ENCODE data around the gene HDAC4. TPM values are rescaled to one million over a fixed set of nuclear protein-coding genes. Genes with fewer than 3 reads are reported as not detected.
A peak's percentile ranks its signal among the peaks of the same experiment; 100 is the strongest.

The HDAC4 gene
- polyA plus RNA-seq, 6 donors from 2014 or later: 1.5 to 6.8 (median 2.8) TPM; not detected in 1

DNA sequence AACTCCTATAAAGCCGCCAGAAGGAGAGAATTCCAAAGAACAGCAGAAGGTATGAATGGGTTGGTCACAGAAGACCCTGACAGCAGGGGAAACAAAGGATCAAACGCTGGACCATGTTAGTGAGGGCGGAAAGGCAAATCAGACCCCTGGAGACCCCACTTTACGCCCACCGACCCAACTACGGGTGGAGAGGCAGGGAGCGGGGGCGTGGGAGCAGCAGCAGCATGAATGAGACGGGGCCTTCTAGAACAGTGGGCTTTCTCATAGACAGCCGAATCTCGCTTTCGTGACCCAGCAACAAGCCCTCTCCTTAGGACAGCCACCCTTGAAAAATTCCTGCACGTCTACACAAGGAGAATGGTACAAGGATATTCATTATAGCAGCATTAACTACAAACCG is 191.0 kb downstream of the HDAC4 start:
- ATAC-seq (ENCODE audit: low read depth in 2 of 2) (no peak), DNase-seq (no peak)
- Mint-ChIP-seq H3K4me3 (no peak overlapping the region), H3K27ac (no peak overlapping the region), H3K27me3 (no peaks in the 10 kb centered on the region), H3K9me3 (no peaks in the 10 kb centered on the region), H3K36me3 (peaks cover 0 to 5% of the 10 kb centered on the region in 2 donors), H3K4me1 (peaks cover 17 to 27% (median 27%) of the 10 kb centered on the region in 3 donors)

DNA sequence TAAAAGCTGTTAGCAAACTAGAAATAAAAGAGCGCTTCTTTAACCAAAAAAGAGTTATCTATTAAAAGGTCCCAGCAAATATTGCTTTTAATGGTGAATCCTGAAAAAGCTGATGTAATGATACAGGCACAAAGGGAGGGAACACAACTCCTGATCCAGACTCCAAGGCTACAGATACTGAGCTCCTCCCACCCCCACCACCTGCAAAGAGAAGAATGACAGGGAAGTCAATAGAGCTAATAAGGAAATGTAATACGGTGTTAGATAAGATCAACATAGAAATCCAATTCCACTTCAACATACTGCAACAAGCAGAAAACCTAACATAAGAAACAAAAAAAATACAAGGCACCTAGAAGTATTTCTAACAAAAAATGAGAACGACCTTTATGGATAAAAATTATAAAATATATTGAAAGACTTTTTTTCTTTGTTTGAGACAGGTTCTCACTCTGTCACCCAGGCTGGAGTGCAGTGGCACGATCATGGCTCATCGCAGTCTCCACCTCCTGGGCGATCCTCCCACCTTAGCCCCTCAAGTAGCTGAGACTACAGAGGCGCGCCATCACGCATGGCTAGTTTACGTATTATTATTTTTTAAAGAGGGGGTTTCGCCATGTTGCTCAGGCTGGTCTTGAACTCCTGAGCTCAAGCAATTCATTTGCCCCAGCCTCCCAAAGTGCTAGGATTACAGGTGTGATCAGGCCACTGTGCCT is 192.2 kb downstream of the HDAC4 start:
- Mint-ChIP-seq H3K4me1 (peaks cover 17 to 24% (median 20%) of the 10 kb centered on the region in 3 donors), H3K4me3 (no peak overlapping the region), H3K27me3 (no peaks in the 10 kb centered on the region), H3K9me3 (no peaks in the 10 kb centered on the region), H3K36me3 (no peaks in the 10 kb centered on the region), H3K27ac (no peak overlapping the region)
- DNase-seq: no peak
- no peak for ATAC-seq (ENCODE audit: low read depth in 2 of 2)

DNA sequence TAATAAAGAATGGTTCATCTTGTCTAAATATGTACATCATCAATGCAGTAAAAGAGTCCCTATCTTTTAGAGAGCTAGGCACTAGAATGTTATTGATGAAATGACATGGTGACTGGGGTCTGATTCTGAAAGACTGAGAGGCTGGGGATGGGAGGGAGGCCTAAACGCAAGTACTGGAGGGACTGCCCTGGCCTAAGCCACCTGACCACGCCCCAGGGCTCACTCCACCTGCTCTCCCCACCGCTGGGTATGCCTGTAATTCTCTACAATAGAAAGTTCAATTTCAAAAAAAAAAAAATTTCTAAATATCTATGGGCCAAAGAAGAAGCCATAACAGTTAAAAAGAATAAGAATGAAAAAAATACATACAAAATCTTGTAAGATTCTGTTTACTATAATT is 194.0 kb downstream of the HDAC4 start:
- ATAC-seq (ENCODE audit: low read depth in 2 of 2): no peak
- Mint-ChIP-seq H3K9me3 (no peaks in the 10 kb centered on the region), H3K27ac (no peak overlapping the region), H3K27me3 (no peaks in the 10 kb centered on the region), H3K36me3 (no peaks in the 10 kb centered on the region), H3K4me1 (peaks cover 13 to 22% (median 16%) of the 10 kb centered on the region in 3 donors), H3K4me3 (no peak overlapping the region)
- no peak for DNase-seq

DNA sequence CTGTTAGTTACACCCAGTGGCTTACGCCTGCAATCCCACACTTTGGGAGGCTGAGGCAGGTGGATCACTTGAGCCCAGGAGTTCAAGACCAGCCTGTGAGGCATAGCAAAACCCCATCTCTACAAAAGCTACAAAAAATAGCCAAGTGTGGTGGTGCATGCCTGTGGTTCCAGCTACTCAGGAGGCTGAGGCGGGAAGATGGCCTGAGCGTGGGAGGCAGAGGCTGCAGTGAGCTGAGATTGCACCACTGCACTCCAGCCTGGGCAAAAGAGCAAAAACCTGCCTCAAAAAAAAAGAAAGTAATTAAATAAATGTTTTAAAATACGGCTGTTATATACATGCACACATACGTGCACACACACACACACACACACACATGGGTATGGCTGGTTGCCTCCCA is 194.8 kb downstream of the HDAC4 start:
- no peak for DNase-seq
- ATAC-seq (ENCODE audit: low read depth in 2 of 2): no peak
- H3K27me3 Mint-ChIP-seq: no peaks in the 10 kb centered on the region
- H3K4me3 Mint-ChIP-seq: no peak overlapping the region
- H3K9me3 Mint-ChIP-seq: no peaks in the 10 kb centered on the region
- H3K27ac Mint-ChIP-seq: no peak overlapping the region
- no peaks in the 10 kb centered on the region for H3K36me3 Mint-ChIP-seq
- peaks cover 10 to 22% (median 16%) of the 10 kb centered on the region in 3 donors for H3K4me1 Mint-ChIP-seq

DNA sequence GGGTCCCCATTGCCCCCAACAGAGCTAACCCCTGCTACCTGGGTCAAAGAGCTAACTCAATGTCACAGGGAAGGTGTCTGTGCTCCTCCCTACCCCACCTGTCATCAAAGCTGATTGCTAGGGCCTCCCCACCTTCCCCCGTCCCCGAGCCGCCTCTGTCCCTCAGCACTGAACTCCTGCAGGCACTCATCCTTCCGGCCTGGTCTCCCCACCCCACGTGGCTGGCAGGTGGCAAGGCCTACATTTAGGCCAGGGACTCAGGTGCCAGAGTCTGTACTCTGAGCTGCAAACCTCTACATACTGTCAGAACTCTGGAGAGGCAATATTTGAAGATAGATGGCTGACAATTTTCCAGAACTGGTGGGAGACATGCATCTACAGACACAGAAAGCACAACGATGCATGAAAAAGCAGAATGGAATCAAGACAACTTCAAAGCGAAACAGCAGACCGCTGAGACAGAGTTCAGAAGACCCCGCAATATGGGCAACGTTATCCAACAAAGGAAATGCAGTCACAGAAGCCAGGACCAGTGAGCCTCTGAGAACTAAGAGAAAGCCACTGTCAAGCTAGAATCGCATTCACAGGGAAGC is 195.8 kb downstream of the HDAC4 start:
- DNase-seq (no peak), ATAC-seq (ENCODE audit: low read depth in 2 of 2) (no peak)
- no peaks in the 10 kb centered on the region for H3K36me3 Mint-ChIP-seq
- no peak overlapping the region for H3K4me3 Mint-ChIP-seq
- H3K27me3 Mint-ChIP-seq: no peaks in the 10 kb centered on the region
- H3K4me1 Mint-ChIP-seq: peaks cover 10 to 22% (median 19%) of the 10 kb centered on the region in 3 donors
- H3K9me3 Mint-ChIP-seq: no peaks in the 10 kb centered on the region
- peak overlapping the region in 2 of 6 donors; percentile 17 to 23 for H3K27ac Mint-ChIP-seq

DNA sequence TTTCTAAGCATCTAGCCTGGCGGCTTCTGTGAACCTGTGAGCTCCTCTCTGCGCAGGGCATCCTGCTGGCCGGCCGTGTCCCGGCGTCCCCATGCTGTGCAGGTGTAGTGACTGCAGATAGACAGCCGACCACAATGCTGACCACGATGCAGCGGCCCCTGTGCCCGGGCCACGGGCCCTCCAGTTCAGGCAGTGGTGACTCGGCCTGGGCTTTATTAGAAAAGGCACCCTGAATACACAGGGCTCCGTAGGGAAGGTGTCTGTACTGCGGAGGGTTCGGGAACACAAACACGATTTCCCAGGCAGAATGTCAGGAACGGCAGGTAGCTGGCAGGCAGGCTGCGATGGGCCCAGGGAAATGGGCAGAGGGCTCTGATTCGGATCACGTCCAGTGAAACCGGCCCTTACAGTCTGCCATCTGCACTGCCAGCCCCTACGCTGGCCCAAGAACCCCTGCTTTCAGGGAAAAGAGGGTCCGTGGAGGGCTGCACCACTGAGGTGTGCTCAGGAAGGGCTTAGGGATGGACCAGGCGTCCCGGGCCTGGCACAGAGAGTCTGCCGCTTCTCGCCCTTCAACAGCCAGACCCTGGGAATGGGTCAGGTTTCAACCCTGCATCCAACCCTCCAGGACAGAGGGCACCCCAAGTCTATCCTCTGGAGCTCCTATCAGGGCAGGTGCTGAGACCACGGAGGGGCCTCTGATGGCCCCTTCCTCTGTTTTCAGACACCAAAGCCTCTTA is 196.5 kb downstream of the HDAC4 start:
- Mint-ChIP-seq H3K27me3 (no peaks in the 10 kb centered on the region), H3K27ac (no peak overlapping the region), H3K9me3 (no peaks in the 10 kb centered on the region), H3K4me1 (peaks cover 10 to 22% (median 19%) of the 10 kb centered on the region in 3 donors), H3K36me3 (no peaks in the 10 kb centered on the region), H3K4me3 (no peak overlapping the region)
- ATAC-seq (ENCODE audit: low read depth in 2 of 2): no peak
- DNase-seq: no peak

DNA sequence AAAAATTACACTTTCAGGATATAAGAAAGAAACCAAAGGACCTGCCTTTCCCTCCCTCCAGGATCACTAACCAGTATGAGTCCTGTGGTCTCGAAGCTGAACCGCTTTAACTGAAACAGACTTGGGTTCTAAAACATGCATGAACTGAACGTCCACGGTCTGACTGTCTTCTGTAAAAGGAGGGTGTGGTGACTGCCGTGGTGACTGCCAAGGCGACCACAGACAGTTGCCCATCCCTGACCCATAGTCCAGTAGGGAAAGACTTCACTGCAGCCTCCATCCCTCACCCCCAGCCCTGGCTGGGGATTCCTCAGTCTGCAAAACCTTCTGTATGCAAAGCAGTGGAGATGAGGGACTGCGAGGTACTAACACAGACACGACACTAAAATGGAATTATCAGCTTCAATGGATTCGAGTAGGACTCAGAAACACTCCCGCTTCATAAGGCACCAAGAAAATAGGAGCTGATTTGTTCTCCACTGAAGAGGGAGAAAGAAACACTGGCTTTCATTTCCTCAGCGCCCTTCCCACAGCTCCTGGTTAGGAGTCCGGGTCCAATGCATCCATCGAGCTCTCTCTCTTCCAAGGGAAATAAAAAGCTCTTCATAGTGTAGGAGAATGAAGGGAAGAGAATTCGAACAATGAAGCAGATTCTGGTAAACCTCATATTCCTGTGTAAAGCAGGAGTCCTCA is 197.2 kb downstream of the HDAC4 start:
- peaks cover 10 to 22% (median 19%) of the 10 kb centered on the region in 3 donors for H3K4me1 Mint-ChIP-seq
- no peaks in the 10 kb centered on the region for H3K9me3 Mint-ChIP-seq
- no peaks in the 10 kb centered on the region for H3K27me3 Mint-ChIP-seq
- DNase-seq: no peak
- no peak overlapping the region for H3K27ac Mint-ChIP-seq
- H3K36me3 Mint-ChIP-seq: no peaks in the 10 kb centered on the region
- no peak for ATAC-seq (ENCODE audit: low read depth in 2 of 2)
- no peak overlapping the region for H3K4me3 Mint-ChIP-seq

DNA sequence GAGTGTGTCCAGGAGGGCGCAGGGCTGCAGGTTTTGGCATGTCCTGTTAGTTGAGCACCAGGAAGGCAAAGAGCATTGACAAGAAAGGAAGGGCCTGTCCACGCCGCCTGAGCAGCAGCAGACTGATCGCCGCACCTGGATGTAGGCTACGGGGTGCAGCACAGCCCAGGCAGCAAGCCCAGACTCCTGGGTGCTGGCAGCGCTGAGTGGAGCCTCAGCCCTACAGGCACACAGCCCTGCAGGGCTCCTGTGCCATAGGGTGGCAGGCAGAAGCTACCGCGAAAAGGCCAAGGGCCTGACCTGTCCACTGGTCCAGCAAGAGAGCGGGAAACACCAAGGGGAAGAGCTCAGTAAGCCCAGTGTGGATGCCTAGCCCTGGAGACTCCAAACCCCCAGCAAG is 198.0 kb downstream of the HDAC4 start:
- ATAC-seq (ENCODE audit: low read depth in 2 of 2): no peak
- H3K27ac Mint-ChIP-seq: no peak overlapping the region
- H3K4me1 Mint-ChIP-seq: peaks cover 10 to 22% (median 16%) of the 10 kb centered on the region in 3 donors
- no peaks in the 10 kb centered on the region for H3K9me3 Mint-ChIP-seq
- H3K36me3 Mint-ChIP-seq: no peaks in the 10 kb centered on the region
- DNase-seq: no peak
- H3K27me3 Mint-ChIP-seq: no peaks in the 10 kb centered on the region
- no peak overlapping the region for H3K4me3 Mint-ChIP-seq

DNA sequence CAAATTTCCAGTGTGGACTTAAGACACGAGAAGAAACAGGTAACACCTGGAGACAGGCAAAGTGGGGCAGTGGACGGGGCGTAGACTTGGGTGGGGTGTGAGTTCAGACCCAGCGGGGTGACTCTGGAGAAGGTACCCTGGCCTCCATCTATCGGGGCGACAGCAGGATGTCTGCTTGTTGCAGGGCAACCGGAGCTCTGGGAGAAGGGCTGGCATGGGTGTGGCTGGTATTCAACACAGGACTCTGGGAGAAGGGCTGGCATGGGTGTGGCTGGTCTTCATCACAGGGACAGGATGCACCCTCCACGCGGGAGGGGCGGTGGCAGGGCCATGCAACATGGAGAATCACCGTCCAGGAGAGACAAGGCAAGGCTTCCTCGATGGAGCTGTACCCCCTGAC is 198.5 kb downstream of the HDAC4 start:
- DNase-seq (no peak), ATAC-seq (ENCODE audit: low read depth in 2 of 2) (no peak)
- Mint-ChIP-seq H3K27ac (peak overlapping the region in 1 of 6 donors; percentile 77), H3K4me1 (peaks cover 10 to 22% (median 16%) of the 10 kb centered on the region in 3 donors), H3K4me3 (no peak overlapping the region), H3K36me3 (peaks cover 0 to 5% of the 10 kb centered on the region in 2 donors), H3K27me3 (no peaks in the 10 kb centered on the region), H3K9me3 (no peaks in the 10 kb centered on the region)

DNA sequence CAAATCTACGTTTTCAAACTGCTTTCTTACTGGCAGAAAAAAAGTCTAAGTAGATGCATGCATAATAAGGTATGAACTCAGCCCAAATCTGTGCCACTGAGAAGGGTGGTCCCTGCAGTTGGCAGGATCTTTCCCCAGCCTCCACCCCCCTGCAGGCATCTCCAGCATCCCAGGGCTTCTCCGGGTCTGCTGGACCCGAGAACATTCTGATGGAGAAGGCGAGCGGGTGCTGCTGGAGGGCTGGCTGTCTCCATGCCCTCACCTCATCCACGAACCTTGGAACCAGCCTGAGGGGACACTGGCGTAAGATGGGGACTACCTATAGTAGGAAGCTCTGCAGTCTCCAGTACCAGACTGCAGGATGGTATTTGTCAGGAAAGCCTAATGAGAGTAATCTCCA is 198.9 kb downstream of the HDAC4 start:
- Mint-ChIP-seq H3K4me3 (no peak overlapping the region), H3K36me3 (peaks cover 0 to 9% of the 10 kb centered on the region in 2 donors), H3K27ac (peak overlapping the region in 1 of 6 donors; percentile 77), H3K4me1 (peaks cover 10 to 22% (median 16%) of the 10 kb centered on the region in 3 donors), H3K9me3 (no peaks in the 10 kb centered on the region), H3K27me3 (no peaks in the 10 kb centered on the region)
- ATAC-seq (ENCODE audit: low read depth in 2 of 2) (no peak), DNase-seq (no peak)

DNA sequence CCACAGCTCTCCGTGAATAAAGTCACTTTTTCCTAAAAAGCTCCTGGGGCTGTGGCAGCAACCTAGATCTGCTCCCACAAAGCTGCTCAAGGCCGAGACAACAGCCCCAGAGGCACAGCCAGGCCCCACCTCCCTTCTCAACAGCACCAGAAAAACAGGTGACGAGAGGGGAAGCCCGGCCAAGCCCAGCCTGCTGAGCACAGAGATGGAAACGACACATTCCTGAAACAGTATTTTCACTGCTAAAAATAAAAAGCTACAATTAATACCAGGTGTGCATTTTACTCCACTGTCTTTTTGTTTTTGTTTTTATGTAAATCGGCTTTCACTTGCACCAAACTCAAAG is 199.3 kb downstream of the HDAC4 start:
- H3K4me1 Mint-ChIP-seq: peaks cover 9 to 18% (median 16%) of the 10 kb centered on the region in 3 donors
- no peaks in the 10 kb centered on the region for H3K9me3 Mint-ChIP-seq
- DNase-seq: no peak
- peaks cover 0 to 12% of the 10 kb centered on the region in 2 donors for H3K36me3 Mint-ChIP-seq
- no peak overlapping the region for H3K4me3 Mint-ChIP-seq
- ATAC-seq (ENCODE audit: low read depth in 2 of 2): no peak
- no peak overlapping the region for H3K27ac Mint-ChIP-seq
- H3K27me3 Mint-ChIP-seq: no peaks in the 10 kb centered on the region

DNA sequence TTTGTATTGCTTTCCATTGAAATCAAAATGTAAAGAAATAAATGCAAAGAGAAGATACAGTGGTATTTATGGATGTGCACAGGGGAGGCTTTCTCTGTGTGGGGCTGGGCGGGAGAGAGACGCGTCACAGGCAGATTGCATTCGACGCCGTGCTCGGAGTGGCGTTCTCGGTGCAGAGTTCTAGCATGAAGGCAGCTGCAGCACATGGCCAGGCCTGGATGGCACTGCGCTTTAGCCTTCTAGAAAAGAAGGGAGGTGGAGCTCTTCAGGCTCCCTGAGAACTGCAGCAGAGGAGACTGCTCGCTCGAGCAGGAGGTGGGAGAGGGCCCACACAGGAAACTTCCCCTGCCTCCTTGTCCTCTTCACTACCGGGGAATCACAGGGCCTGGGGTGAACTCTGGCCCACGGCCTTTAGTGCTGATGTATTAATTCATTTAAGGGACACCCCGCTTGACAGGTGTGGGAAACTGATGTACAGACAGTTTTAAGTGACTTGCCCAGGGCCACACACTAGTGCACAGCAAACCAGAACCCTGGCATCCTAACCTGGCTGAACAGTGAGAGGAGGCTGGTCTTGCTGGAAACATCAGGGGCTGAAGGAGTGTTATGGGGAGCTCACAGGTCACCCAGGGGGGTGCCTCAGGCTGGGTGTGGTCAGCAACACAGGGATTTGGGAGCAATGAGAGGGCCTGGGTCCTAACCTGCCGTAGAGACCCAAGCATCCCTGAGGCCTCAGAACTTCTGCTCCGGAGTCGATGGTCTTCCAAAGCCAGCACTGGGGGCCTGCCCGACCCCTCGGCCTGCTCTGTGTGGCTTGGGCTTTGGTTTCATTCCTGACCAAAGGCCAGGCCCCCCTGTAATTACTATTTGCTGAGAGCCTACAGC is 199.9 kb downstream of the HDAC4 start:
- peak overlapping the region in 1 of 6 donors; percentile 59 for H3K27ac Mint-ChIP-seq
- H3K4me1 Mint-ChIP-seq: peaks cover 7 to 20% (median 16%) of the 10 kb centered on the region in 3 donors
- H3K36me3 Mint-ChIP-seq: peaks cover 0 to 12% of the 10 kb centered on the region in 2 donors
- H3K27me3 Mint-ChIP-seq: no peaks in the 10 kb centered on the region
- no peaks in the 10 kb centered on the region for H3K9me3 Mint-ChIP-seq
- no peak overlapping the region for H3K4me3 Mint-ChIP-seq
- no peak for DNase-seq
- ATAC-seq (ENCODE audit: low read depth in 2 of 2): no peak
